ENCODE measurements around the gene L3MBTL1.
A peak's percentile ranks its signal among the peaks of the same experiment; 100 is the strongest.

The L3MBTL1 gene

DNA sequence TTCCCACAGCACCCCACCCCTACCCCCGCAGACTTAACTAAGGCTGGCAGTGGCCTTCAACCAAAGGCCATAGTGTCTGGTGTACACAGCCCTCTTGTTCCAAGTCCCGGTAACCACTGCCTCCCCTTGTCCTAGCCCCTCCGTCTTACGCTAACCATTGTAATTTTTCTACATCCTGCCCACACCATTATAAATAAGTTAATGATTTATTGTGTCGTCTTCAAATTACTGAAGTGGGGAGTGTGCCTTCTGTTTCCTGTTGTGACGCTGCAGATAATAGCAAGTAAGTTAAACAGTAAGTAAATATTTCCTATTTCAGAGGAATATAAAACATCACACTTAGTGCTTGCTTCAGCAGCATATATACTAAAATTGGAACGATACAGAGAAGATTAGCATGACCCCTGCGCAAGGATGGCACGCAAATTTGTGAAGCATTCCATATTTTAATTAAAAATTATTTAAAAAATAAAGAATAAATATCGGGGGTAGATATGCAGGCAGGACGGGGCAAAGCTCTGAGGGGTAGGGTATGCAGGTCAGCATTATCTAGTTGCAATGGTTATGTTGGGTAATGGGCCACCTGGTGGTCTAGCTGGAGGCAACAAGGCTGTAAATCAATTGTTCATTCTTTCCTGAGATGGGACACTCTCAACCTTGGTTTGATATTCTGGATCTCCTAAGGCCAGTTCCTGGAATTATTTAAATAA, 34.7 kb upstream of the L3MBTL1 start:
- DNase-seq (ENCODE audit: low spot score), result no peak
- in situ Hi-C loops (cut with MboI; ENCODE audit: low sequenced_read_pairs, unreplicated experiment), result no loop called here
- TF ChIP-seq, protein P1, sequence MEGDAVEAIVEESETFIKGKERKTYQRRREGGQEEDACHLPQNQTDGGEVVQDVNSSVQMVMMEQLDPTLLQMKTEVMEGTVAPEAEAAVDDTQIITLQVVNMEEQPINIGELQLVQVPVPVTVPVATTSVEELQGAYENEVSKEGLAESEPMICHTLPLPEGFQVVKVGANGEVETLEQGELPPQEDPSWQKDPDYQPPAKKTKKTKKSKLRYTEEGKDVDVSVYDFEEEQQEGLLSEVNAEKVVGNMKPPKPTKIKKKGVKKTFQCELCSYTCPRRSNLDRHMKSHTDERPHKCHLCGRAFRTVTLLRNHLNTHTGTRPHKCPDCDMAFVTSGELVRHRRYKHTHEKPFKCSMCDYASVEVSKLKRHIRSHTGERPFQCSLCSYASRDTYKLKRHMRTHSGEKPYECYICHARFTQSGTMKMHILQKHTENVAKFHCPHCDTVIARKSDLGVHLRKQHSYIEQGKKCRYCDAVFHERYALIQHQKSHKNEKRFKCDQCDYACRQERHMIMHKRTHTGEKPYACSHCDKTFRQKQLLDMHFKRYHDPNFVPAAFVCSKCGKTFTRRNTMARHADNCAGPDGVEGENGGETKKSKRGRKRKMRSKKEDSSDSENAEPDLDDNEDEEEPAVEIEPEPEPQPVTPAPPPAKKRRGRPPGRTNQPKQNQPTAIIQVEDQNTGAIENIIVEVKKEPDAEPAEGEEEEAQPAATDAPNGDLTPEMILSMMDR (IDR thresholded peaks at IDR 0.05; ENCODE audit: borderline replicate concordance, control extremely low read depth, extremely low read depth, insufficient read depth, missing control alignments), result no peak

DNA sequence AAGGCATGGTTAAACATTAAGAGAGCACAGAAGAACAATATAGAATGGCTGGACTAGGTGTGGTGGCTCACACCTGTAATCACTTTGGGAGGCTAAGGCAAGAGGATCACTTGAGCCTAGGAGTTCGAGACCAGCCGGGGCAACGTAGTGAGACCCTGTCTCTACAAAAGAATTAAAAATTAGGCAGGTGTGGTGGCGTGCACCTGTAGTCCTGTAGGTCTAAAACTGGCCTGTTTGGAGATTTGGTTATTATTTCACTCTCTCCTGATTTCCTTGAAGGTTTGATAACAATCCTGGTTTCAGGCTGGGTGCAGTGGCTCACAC, 34.2 kb upstream of the L3MBTL1 start:
- in situ Hi-C loops (cut with MboI; ENCODE audit: low sequenced_read_pairs, unreplicated experiment), result no loop called here
- TF ChIP-seq, protein P1 (IDR thresholded peaks at IDR 0.05; ENCODE audit: borderline replicate concordance, control extremely low read depth, extremely low read depth, insufficient read depth, missing control alignments), result no peak
- DNase-seq (ENCODE audit: low spot score), result no peak

DNA sequence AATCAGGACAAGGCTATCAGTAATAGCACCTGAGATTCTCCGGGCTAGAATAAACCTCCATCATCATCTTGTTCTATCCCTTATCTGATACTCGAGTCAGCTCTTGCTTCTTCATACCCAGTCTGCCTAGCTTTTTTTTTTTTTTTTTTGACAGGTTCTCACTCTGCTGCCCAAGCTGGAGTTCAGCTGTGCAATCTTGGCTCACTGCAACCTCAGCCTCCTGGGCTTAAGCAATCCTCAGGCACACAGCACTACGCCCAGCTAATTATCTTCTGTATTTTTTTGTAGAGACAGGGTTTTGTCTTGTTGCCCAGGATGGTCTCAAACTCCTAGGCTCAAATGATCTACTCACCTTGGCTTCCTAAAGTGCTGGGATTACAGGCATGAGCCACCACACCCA, 30.3 kb upstream of the L3MBTL1 start:
- in situ Hi-C loops (cut with MboI; ENCODE audit: low sequenced_read_pairs, unreplicated experiment), result no loop called here
- TF ChIP-seq, protein P1 (IDR thresholded peaks at IDR 0.05; ENCODE audit: borderline replicate concordance, control extremely low read depth, extremely low read depth, insufficient read depth, missing control alignments), result no peak
- DNase-seq (ENCODE audit: low spot score), result no peak

DNA sequence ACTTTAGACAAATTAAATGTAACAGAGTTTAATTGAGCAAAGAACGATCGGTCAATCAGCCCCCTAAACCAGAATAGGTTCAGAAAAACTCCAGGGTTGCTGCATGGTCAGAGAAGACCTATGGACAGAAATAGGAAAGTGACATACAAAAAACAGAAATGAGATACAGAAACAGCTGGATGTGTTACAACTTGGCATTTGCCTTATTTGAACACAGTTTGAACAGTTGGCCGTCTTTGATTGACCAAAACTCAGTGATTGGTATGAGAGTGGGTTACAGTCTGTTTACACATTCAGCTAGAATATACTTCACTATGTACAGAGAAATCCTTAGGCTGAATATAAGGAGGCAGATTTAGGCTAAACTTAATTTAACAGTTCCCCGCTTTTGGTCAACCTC, 29.9 kb upstream of the L3MBTL1 start:
- in situ Hi-C loops (cut with MboI; ENCODE audit: low sequenced_read_pairs, unreplicated experiment), result no loop called here
- TF ChIP-seq, protein P1 (IDR thresholded peaks at IDR 0.05; ENCODE audit: borderline replicate concordance, control extremely low read depth, extremely low read depth, insufficient read depth, missing control alignments), result no peak
- DNase-seq (ENCODE audit: low spot score), result no peak

DNA sequence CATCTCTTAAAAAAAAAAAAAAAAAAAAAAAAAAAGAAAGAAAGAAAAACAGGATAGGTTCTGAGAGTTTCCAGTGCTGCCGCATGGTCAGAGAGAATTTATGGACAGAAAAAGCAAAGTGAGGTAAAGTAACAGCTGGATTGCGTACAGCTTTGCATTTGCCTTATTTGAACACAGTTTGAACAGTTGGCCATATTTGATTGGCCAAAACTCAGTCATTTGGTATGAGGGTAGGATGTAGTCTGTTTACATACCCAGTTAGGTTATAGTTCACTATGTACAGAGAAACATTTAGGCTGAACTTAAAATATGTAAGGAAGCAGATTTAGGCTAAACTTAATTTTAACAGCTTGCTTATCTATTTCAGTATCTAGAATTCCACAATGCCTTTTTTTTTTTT, 17.5 kb upstream of the L3MBTL1 start:
- in situ Hi-C loops (cut with MboI; ENCODE audit: low sequenced_read_pairs, unreplicated experiment), result no loop called here
- TF ChIP-seq, protein P1 (IDR thresholded peaks at IDR 0.05; ENCODE audit: borderline replicate concordance, control extremely low read depth, extremely low read depth, insufficient read depth, missing control alignments), result no peak
- no peak for DNase-seq (ENCODE audit: low spot score)

DNA sequence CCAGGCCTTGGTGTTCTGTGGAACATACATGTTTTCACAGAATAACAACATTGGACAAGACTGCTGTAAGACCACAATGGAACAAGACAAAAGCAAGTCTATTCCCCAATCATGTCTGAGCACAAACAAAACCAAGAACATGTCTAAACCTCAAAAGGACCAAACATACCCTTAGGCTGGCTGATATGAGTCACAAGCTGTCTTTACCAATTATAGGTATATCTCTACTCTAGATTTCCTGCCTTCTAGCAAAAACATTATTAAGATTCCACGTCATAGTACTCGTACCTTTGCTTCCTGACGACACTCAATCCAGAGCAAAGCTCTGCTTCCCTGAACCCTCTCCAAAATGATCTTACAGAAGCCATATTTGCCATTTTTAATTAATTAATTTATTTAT, 15.4 kb upstream of the L3MBTL1 start:
- DNase-seq (ENCODE audit: low spot score), result peak; percentile 54
- in situ Hi-C loops (cut with MboI; ENCODE audit: low sequenced_read_pairs, unreplicated experiment), result no loop called here
- TF ChIP-seq, protein P1 (IDR thresholded peaks at IDR 0.05; ENCODE audit: borderline replicate concordance, control extremely low read depth, extremely low read depth, insufficient read depth, missing control alignments), result no peak
